Kidney tubule cell (primary cell): ENCODE data around the gene EN1.

ENCODE experiments used
- DNase-seq: peaks from one replicate; pipeline ENCODE4 v3.0.0-alpha.2; 2018; ENCODE audit warnings: low spot score

Gene EN1

GRCh38 chr2:118846953-118847761 lies at the start of gene EN1:
Gene EN1 (minus strand): TSS chr2:118847648. CDS start chr2:118847167, 481 bp downstream.
- no peak for DNase-seq

- no peak for DNase-seq
Observed at GRCh38 chr2:118893100-118893499, 45.7 kb upstream of the EN1 start.

- DNase-seq = no peak
Observed at GRCh38 chr2:118889995-118890394, 42.5 kb upstream of the EN1 start.

GRCh38 chr2:118883792-118884191 lies 36.3 kb upstream of the EN1 start:
- no peak for DNase-seq

- peak; percentile 77 for DNase-seq
Observed at GRCh38 chr2:118882693-118883336, 35.4 kb upstream of the EN1 start.

- DNase-seq = peak; percentile 77
Observed at GRCh38 chr2:118881490-118882129, 34.2 kb upstream of the EN1 start.

GRCh38 chr2:118880501-118880900 lies 33.1 kb upstream of the EN1 start:
- DNase-seq = no peak

GRCh38 chr2:118878531-118879149 lies 31.2 kb upstream of the EN1 start:
- peak; percentile 55 for DNase-seq

GRCh38 chr2:118875318-118875717 lies 27.9 kb upstream of the EN1 start:
- DNase-seq = no peak

- DNase-seq = no peak
Observed at GRCh38 chr2:118874324-118874723, 26.9 kb upstream of the EN1 start.

- DNase-seq = peak; percentile 64
Observed at GRCh38 chr2:118865106-118865505, 17.7 kb upstream of the EN1 start.

GRCh38 chr2:118864207-118864606 lies 16.8 kb upstream of the EN1 start:
- DNase-seq = no peak

- DNase-seq = no peak
Observed at GRCh38 chr2:118861731-118862130, 14.3 kb upstream of the EN1 start.

- DNase-seq = no peak
Observed at GRCh38 chr2:118861242-118861641, 13.8 kb upstream of the EN1 start.

- DNase-seq = no peak
Observed at GRCh38 chr2:118860506-118860905, 13.1 kb upstream of the EN1 start.

GRCh38 chr2:118859157-118859770 lies 11.8 kb upstream of the EN1 start:
- DNase-seq = no peak

- no peak for DNase-seq
Observed at GRCh38 chr2:118858485-118859156, 11.2 kb upstream of the EN1 start.

- no peak for DNase-seq
Observed at GRCh38 chr2:118857677-118858484, 10.4 kb upstream of the EN1 start.

GRCh38 chr2:118856978-118857676 lies 9.7 kb upstream of the EN1 start:
- no peak for DNase-seq

- DNase-seq = no peak
Observed at GRCh38 chr2:118856330-118856977, 9.0 kb upstream of the EN1 start.
